ENCODE data around the gene METTL9. TPM values are rescaled to one million over a fixed set of nuclear protein-coding genes. Genes with fewer than 3 reads are reported as not detected.

The METTL9 gene
- polyA plus RNA-seq, 1 experiment, result 46.3 TPM

- CTCF ChIA-PET, result interaction anchor here (0.5 to 1.5 kb wide), 3 partner anchors 12 to 46 kb away, joined by 3 to 6 read pairs (median 3); no protein-coding TSS in a partner anchor
- DNase-seq (ENCODE audit: low read depth), result no peak
- POLR2A ChIA-PET, result no interaction called here
- Histone ChIP-seq H3K36me3 (ENCODE audit: control insufficient read depth, insufficient read depth, low read length) (no peaks in the 10 kb centered on the region), H3K27me3 (ENCODE audit: control insufficient read depth, insufficient read depth, low read length) (peaks cover 5% of the 10 kb centered on the region), H3K4me3 (ENCODE audit: low read depth, low read length) (no peak overlapping the region)
- TF ChIP-seq CTCF (IDR thresholded peaks at IDR 0.05; ENCODE audit: insufficient read depth, low read depth, low read length), result no peak
These were observed 104.3 kb downstream of the METTL9 start for GRCh38 chr16:21703589-21704174.

- TF ChIP-seq CTCF (IDR thresholded peaks at IDR 0.05; ENCODE audit: insufficient read depth, low read depth, low read length), result no peak
- DNase-seq (ENCODE audit: low read depth), result no peak
- H3K36me3 ChIP-seq (ENCODE audit: control insufficient read depth, insufficient read depth, low read length), result no peaks in the 10 kb centered on the region
- no peak overlapping the region for H3K4me3 ChIP-seq (ENCODE audit: low read depth, low read length)
- H3K27me3 ChIP-seq (ENCODE audit: control insufficient read depth, insufficient read depth, low read length), result peaks cover 5% of the 10 kb centered on the region
- ChIA-PET POLR2A (no interaction called here), CTCF (interaction anchor here (1.5 kb wide), 1 partner anchor 47 kb away, joined by 6 read pairs; no protein-coding TSS in a partner anchor)
These were observed 104.9 kb downstream of the METTL9 start for GRCh38 chr16:21704266-21704665.

GRCh38 chr16:21704733-21705132 is 105.4 kb downstream of the METTL9 start:
- no peak for TF ChIP-seq CTCF (IDR thresholded peaks at IDR 0.05; ENCODE audit: insufficient read depth, low read depth, low read length)
- ChIA-PET POLR2A (no interaction called here), CTCF (no interaction called here)
- no peaks in the 10 kb centered on the region for H3K36me3 ChIP-seq (ENCODE audit: control insufficient read depth, insufficient read depth, low read length)
- no peak overlapping the region for H3K4me3 ChIP-seq (ENCODE audit: low read depth, low read length)
- DNase-seq (ENCODE audit: low read depth), result no peak
- peaks cover 5% of the 10 kb centered on the region for H3K27me3 ChIP-seq (ENCODE audit: control insufficient read depth, insufficient read depth, low read length)

Small RNA genes within 50 kb of the gene (small RNA-seq; reads per million reads assigned to genes)
- gene RF00478 (ENCODE audit: insufficient read length, low read depth, low replicate concordance), result not detected
- not detected for gene RNU6-1005P (ENCODE audit: insufficient read length, low read depth, low replicate concordance)
- not detected for gene RNU6-196P (ENCODE audit: insufficient read length, low read depth, low replicate concordance)

Other genes starting within 250 kb of the METTL9 start
- gene IGSF6, start 53.0 kb downstream of the METTL9 start, polyA plus RNA-seq (2011; rRNA removed), result not detected in 2 replicates
- gene OTOA, start 64.4 kb downstream of the METTL9 start, polyA plus RNA-seq (2011; rRNA removed), result 0.04 TPM in 1 of 2 replicates, not detected in the other